SH-SY5Y (cell line): ENCODE results near the gene KIF18B.

ENCODE experiments used
- GATA2 ChIP-seq: IDR thresholded peaks from 2 replicates; pipeline ENCODE4 v1.6.1; 2011; ENCODE audit warnings: mild to moderate bottlenecking, low read depth, low read length
- GATA3 ChIP-seq: IDR thresholded peaks from 2 replicates; pipeline ENCODE4 v1.6.1; 2011; ENCODE audit warnings: low read depth, mild to moderate bottlenecking, low read length, moderate library complexity

- TF ChIP-seq GATA3 (no peak), GATA2 (no peak)
These were observed 48.3 kb downstream of the KIF18B start, which contains the start of gene EFTUD2 for GRCh38 chr17:44899074-44899782.
